Karpas-422 (cell line): ENCODE data around the gene INPP5F. TPM values are rescaled to one million over a fixed set of nuclear protein-coding genes. Genes with fewer than 3 reads are reported as not detected.

Source experiments
- DNase-seq: peaks from one replicate; pipeline ENCODE4 v3.0.0-alpha.2; 2015
- H2AFZ ChIP-seq: fragments of 200-600 bp; sonication (generic); 2 replicates; pipeline ENCODE4 v1.6.1; 2014; ENCODE audit warnings: antibody characterized with exemption, low read length, mixed read lengths
- H3K27ac ChIP-seq: fragments of 200-600 bp; sonication (generic); 2 replicates; pipeline ENCODE4 v1.5.1; 2014; ENCODE audit warnings: mild to moderate bottlenecking, low read length, moderate library complexity
- H3K27me3 ChIP-seq: fragments of 200-600 bp; sonication (generic); 2 replicates; pipeline ENCODE4 v1.6.1; 2014; ENCODE audit warnings: low read length, mixed read lengths
- H3K36me3 ChIP-seq: fragments of 200-600 bp; sonication (generic); 2 replicates; pipeline ENCODE4 v1.6.1; 2014; ENCODE audit warnings: low read length, mixed read lengths; ENCODE audit not compliant: insufficient read depth
- H3K4me1 ChIP-seq: fragments of 200-600 bp; sonication (generic); 2 replicates; pipeline ENCODE4 v1.6.1; 2014; ENCODE audit warnings: mild to moderate bottlenecking, low read length, mixed read lengths
- H3K4me2 ChIP-seq: fragments of 200-600 bp; sonication (generic); 2 replicates; pipeline ENCODE4 v1.6.1; 2014; ENCODE audit warnings: low read length, low read depth, mild to moderate bottlenecking; ENCODE audit not compliant: poor library complexity, severe bottlenecking
- H3K4me3 ChIP-seq: fragments of 200-600 bp; sonication (generic); 2 replicates; pipeline ENCODE4 v1.5.1; 2014; ENCODE audit warnings: mild to moderate bottlenecking, antibody characterized with exemption, low read length, mixed read lengths
- H3K79me2 ChIP-seq: fragments of 200-600 bp; sonication (generic); 2 replicates; pipeline ENCODE4 v1.6.1; 2014; ENCODE audit warnings: mild to moderate bottlenecking, low read length, mixed read lengths
- H3K9ac ChIP-seq: fragments of 200-600 bp; sonication (generic); 2 replicates; pipeline ENCODE4 v1.6.0; 2014; ENCODE audit warnings: low read length
- H3K9me2 ChIP-seq: fragments of 200-600 bp; sonication (generic), shearing (Covaris generic); replicated peaks from 2 replicates; pipeline ENCODE4 v1.6.0; 2014; ENCODE audit warnings: mild to moderate bottlenecking, low read length, moderate library complexity; ENCODE audit not compliant: insufficient read depth
- H3K9me3 ChIP-seq: fragments of 300-700, 200-600 bp; sonication (generic); 2 replicates; pipeline ENCODE4 v1.6.1; 2014; ENCODE audit warnings: low read length, mixed read lengths
- H4K20me1 ChIP-seq: fragments of 200-600 bp; sonication (generic); 2 replicates; pipeline ENCODE4 v1.6.1; 2014; ENCODE audit warnings: mild to moderate bottlenecking, antibody characterized with exemption, low read length, low read depth; ENCODE audit not compliant: insufficient read depth
- total RNA-seq: library from RNA; depleted of rRNA; stranded (reverse); fragments of >200 nt; shearing (Covaris generic); gene quantifications from 2 replicates; pipeline ENCODE4 v1.2.3, GENCODE V29; 2014; ENCODE audit warnings: low replicate concordance

Gene INPP5F
- total RNA-seq, 1 experiment from 2014 or later, result 5.6 TPM

DNA sequence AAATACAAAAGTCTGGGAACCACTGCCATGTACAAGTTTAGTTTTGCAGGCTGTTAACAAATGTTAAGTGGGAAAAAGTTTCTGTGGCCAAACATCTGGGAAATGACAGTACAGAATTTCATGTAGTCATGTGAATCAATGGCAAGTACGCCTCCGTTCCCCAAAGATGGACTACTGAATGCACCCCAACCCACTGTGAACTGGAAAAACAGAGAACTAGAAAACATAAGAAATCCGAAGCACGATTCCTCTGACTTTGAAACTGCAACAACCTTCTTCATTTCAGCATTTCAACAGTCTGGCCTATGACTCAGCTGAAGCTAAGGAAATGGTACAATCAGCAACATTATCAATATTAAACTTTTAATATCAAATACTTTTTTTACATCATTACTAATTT, 105.0 kb downstream of the INPP5F start:
- no peak overlapping the region for H3K27ac ChIP-seq
- H4K20me1 ChIP-seq, result no peaks in the 10 kb centered on the region
- H2AFZ ChIP-seq, result no peak overlapping the region
- H3K9me2 ChIP-seq, result no peaks in the 10 kb centered on the region
- H3K9me3 ChIP-seq, result no peaks in the 10 kb centered on the region
- no peaks in the 10 kb centered on the region for H3K27me3 ChIP-seq
- no peak overlapping the region for H3K9ac ChIP-seq
- DNase-seq, result no peak
- no peaks in the 10 kb centered on the region; the same call in 1 of the 2 replicates for H3K4me1 ChIP-seq
- H3K36me3 ChIP-seq, result peaks cover 69% of the 10 kb centered on the region
- H3K4me3 ChIP-seq, result no peak overlapping the region
- H3K4me2 ChIP-seq, result no peak overlapping the region
- peaks cover 3% of the 10 kb centered on the region; the same call in 1 of the 2 replicates for H3K79me2 ChIP-seq

DNA sequence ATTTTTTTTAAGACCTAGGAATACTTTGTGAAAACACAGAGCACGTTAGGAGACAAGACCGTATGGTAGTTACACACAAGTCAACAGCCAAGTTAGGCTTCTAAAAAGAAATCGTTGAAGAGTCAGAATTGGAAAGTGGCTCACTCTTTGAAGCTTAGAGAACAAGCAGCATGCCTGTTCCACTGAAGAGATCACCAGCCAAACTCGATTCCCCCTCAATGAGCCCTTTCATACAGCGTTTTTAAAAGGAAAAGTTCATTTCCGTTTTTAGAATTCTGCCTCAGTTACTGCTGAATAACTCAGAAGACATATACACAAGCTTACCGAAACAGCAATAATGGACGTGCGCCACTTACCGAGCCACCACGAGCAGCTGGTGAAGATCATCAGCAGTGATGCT, 105.8 kb downstream of the INPP5F start:
- H3K4me1 ChIP-seq, result no peaks in the 10 kb centered on the region; the same call in 1 of the 2 replicates
- H3K27ac ChIP-seq, result no peak overlapping the region
- peaks cover 77% of the 10 kb centered on the region for H3K36me3 ChIP-seq
- no peak overlapping the region for H3K9ac ChIP-seq
- DNase-seq, result no peak
- no peak overlapping the region for H3K4me3 ChIP-seq
- no peaks in the 10 kb centered on the region for H3K9me3 ChIP-seq
- no peak overlapping the region for H2AFZ ChIP-seq
- no peak overlapping the region for H3K4me2 ChIP-seq
- H4K20me1 ChIP-seq, result no peaks in the 10 kb centered on the region
- H3K79me2 ChIP-seq, result peaks cover 3% of the 10 kb centered on the region; the same call in 1 of the 2 replicates
- H3K27me3 ChIP-seq, result no peaks in the 10 kb centered on the region
- H3K9me2 ChIP-seq, result no peaks in the 10 kb centered on the region

DNA sequence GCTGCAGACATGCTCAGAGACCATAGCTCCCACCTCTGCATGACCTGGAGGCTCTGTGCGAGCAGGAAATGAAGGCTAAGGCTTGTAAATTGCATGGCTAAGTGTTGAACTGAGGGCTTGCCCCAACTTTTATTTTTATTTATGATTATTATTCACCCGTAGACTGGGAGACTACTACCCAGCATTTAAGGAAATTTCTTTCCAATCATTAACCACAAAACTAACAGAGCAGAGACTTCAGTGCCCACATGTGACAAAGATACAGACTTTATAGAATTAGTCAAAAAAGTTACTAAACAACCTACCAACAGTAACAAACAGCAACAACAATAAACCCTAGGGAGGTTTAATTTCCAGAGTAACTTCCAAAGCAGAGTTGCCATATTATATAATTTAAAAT, 107.1 kb downstream of the INPP5F start:
- H3K27ac ChIP-seq, result no peak overlapping the region
- H4K20me1 ChIP-seq, result no peaks in the 10 kb centered on the region
- H3K9me3 ChIP-seq, result no peaks in the 10 kb centered on the region
- no peak overlapping the region for H2AFZ ChIP-seq
- peaks cover 3% of the 10 kb centered on the region; the same call in 1 of the 2 replicates for H3K79me2 ChIP-seq
- no peaks in the 10 kb centered on the region for H3K27me3 ChIP-seq
- no peaks in the 10 kb centered on the region for H3K9me2 ChIP-seq
- H3K9ac ChIP-seq, result no peak overlapping the region
- no peak overlapping the region for H3K4me3 ChIP-seq
- H3K4me2 ChIP-seq, result no peak overlapping the region
- DNase-seq, result no peak
- peaks cover 83% of the 10 kb centered on the region for H3K36me3 ChIP-seq
- H3K4me1 ChIP-seq, result no peaks in the 10 kb centered on the region; the same call in 1 of the 2 replicates

DNA sequence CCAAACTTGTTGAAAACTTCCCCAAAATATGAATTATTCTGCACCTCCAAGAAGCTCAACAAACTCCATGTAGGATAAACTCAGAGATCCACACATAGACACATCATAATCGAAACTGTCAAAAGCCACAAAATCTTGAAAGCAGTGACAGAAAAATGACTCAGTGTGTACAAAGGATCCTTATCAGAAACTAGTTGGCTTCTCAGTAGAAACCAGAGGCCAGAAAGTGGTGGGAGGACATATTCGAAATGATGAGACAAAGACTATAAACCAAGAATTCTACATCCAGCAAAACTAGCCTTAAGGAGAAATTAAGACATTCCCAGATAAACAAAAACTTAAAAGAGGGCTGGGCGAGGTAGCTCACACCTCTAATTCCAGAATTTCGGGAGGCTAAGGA, 108.3 kb downstream of the INPP5F start:
- no peak overlapping the region for H3K4me2 ChIP-seq
- H3K27ac ChIP-seq, result no peak overlapping the region
- H3K4me3 ChIP-seq, result no peak overlapping the region
- no peak for DNase-seq
- H3K9ac ChIP-seq, result no peak overlapping the region
- H3K9me3 ChIP-seq, result no peaks in the 10 kb centered on the region
- no peaks in the 10 kb centered on the region for H3K4me1 ChIP-seq
- no peaks in the 10 kb centered on the region for H4K20me1 ChIP-seq
- no peaks in the 10 kb centered on the region for H3K9me2 ChIP-seq
- no peaks in the 10 kb centered on the region for H3K27me3 ChIP-seq
- peaks cover 3% of the 10 kb centered on the region; the same call in 1 of the 2 replicates for H3K79me2 ChIP-seq
- no peak overlapping the region for H2AFZ ChIP-seq
- H3K36me3 ChIP-seq, result peaks cover 78% of the 10 kb centered on the region

DNA sequence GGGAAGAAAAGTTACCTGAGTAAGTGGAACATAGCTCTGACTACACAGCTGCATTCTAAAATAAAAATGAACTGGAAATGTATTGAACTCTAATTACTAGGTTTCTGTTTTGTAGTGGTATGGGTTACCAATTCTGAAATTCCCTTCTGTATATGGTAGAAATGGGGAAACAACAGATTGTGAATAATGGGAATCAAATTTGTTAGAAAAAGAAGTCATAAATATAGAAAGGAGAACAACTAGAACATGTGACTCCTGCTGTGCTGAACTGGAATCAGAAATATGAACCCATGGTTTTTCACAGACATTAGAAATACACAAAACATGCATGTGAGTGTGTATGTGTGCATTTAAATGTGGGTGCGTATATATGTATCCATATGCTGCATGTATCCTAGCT, 119.8 kb downstream of the INPP5F start:
- Histone ChIP-seq H3K9me3 (no peaks in the 10 kb centered on the region), H3K36me3 (peaks cover 89% of the 10 kb centered on the region)

DNA sequence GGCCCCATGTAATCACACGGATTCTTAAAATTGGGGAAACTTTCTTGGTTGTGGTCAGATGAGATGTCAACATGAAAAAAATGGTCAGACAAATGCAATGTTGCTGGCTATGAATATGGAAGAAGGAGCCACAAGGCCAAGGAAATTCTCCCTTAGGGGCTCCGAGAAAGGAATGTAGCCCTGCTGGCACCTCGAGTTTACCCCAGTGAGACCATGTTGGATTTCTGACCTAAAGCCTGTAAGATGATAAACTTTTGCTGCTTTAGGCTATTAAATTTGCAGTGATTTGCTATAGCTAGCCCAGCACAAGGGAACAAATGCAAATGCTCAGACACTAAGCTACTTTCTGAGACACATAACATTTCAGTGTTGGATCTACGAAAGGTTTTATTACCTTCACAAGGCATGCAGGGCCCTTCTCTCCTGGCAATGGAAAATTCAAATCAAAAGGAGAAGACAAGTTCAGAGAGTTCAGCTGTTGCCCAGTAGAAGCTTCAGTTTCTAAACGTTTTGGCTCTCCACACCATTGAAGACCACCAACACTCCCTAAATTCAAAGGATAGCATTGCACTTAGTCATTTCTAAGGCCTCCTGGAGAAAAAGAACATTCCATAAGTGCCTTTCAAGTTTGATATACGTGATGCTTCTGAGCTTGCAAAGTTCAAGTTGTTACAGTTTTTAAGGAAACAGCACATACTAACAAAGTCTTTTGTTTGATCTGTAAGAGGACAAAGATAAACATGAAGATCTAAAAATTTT, 123.4 kb downstream of the INPP5F start:
- Histone ChIP-seq H3K4me1 (0 out of 2 replicates have a peak, but pooled peaks cover 4% of the 10 kb centered on the region), H4K20me1 (no peaks in the 10 kb centered on the region), H3K9me3 (no peaks in the 10 kb centered on the region), H3K27me3 (no peaks in the 10 kb centered on the region), H3K9ac (no peak overlapping the region), H2AFZ (no peak overlapping the region), H3K4me3 (no peak overlapping the region), H3K79me2 (peaks cover 21% of the 10 kb centered on the region), H3K27ac (no peak overlapping the region), H3K4me2 (no peak overlapping the region), H3K36me3 (peaks cover 70% of the 10 kb centered on the region; the same call in 1 of the 2 replicates), H3K9me2 (no peaks in the 10 kb centered on the region)
- DNase-seq, result no peak

More for the DNA sequence above, 119.8 kb downstream of the INPP5F start:
- Histone ChIP-seq H2AFZ (no peak overlapping the region), H3K4me2 (no peak overlapping the region), H3K79me2 (peaks cover 8% of the 10 kb centered on the region), H3K4me1 (0 out of 2 replicates have a peak, but pooled peaks cover 4% of the 10 kb centered on the region), H3K27ac (no peak overlapping the region), H4K20me1 (no peaks in the 10 kb centered on the region), H3K9me2 (no peaks in the 10 kb centered on the region), H3K27me3 (no peaks in the 10 kb centered on the region), H3K4me3 (no peak overlapping the region), H3K9ac (no peak overlapping the region)
- no peak for DNase-seq

DNA sequence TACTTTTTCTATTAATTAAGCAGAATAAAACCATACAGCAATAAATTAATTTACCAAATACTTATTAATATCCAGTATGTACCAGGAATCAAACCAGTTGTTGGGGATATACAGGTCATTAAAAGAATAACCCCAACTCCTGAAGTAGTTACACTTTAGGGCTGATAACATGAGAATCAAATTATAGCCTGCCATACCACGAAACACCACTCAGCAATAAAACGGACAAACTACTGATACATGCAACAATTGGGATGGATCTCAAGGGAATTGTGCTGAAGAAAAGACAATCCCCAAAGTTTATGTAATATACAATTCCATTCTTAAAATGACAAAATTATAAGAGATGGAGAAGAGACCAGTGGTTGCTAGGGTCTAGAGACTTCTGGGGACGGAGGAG, 124.1 kb downstream of the INPP5F start:
- no peak overlapping the region for H3K4me2 ChIP-seq
- no peak overlapping the region for H2AFZ ChIP-seq
- H3K36me3 ChIP-seq, result peaks cover 63% of the 10 kb centered on the region; the same call in 1 of the 2 replicates
- no peak overlapping the region for H3K27ac ChIP-seq
- H4K20me1 ChIP-seq, result no peaks in the 10 kb centered on the region
- H3K27me3 ChIP-seq, result no peaks in the 10 kb centered on the region
- no peak for DNase-seq
- no peaks in the 10 kb centered on the region for H3K9me2 ChIP-seq
- H3K79me2 ChIP-seq, result peaks cover 22% of the 10 kb centered on the region
- H3K4me1 ChIP-seq, result 0 out of 2 replicates have a peak, but pooled peaks cover 4% of the 10 kb centered on the region
- no peak overlapping the region for H3K9ac ChIP-seq
- no peak overlapping the region for H3K4me3 ChIP-seq
- no peaks in the 10 kb centered on the region for H3K9me3 ChIP-seq

DNA sequence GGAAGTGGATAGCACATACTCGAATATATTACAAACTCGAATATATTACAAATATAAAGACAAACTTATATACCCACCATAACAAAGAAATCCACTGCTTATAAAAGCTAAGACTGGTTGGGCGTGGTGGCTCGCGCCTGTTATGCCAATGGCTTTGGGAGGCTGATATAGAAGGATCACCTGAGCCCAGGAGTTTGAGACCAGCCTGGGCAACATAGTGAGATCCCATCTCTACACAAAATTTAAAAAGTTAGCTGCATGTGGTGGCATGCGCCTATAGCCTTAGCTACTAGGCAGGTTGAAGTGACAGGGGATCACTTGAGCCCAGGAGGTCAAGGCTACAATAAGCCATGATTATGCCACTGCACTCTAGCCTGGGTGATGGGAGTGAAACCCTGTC, 126.4 kb downstream of the INPP5F start:
- Histone ChIP-seq H3K4me1 (0 out of 2 replicates have a peak, but pooled peaks cover under 1% of the 10 kb centered on the region), H3K79me2 (peaks cover 33% of the 10 kb centered on the region), H3K4me3 (no peak overlapping the region), H3K27ac (no peak overlapping the region), H3K36me3 (peaks cover 52% of the 10 kb centered on the region; the same call in 1 of the 2 replicates), H3K9me3 (no peaks in the 10 kb centered on the region), H3K27me3 (no peaks in the 10 kb centered on the region), H3K9me2 (no peaks in the 10 kb centered on the region), H3K4me2 (no peak overlapping the region), H2AFZ (no peak overlapping the region), H4K20me1 (no peaks in the 10 kb centered on the region), H3K9ac (no peak overlapping the region)
- no peak for DNase-seq
